Measurements from ENCODE around the gene CTSG.

GRCh38 chr14:24556756-24557155 is 19.3 kb downstream of the CTSG start:
- no peak for TF ChIP-seq CTCF (IDR thresholded peaks at IDR 0.05)
- no peak for TF ChIP-seq POLR2AphosphoS5 (IDR thresholded peaks at IDR 0.05)

Data from prostate gland (tissue), 2 donors.